Ramos (cell line): ENCODE results near the gene NELFB.

Source experiments
- in situ Hi-C: fragments of 300-500 bp; cut with MboI; formaldehyde crosslinking; loops from one replicate; pipeline ENCODE4 v1.14.3; 2022; ENCODE audit warnings: low sequenced_read_pairs; ENCODE audit not compliant: unreplicated experiment

NELFB gene

DNA sequence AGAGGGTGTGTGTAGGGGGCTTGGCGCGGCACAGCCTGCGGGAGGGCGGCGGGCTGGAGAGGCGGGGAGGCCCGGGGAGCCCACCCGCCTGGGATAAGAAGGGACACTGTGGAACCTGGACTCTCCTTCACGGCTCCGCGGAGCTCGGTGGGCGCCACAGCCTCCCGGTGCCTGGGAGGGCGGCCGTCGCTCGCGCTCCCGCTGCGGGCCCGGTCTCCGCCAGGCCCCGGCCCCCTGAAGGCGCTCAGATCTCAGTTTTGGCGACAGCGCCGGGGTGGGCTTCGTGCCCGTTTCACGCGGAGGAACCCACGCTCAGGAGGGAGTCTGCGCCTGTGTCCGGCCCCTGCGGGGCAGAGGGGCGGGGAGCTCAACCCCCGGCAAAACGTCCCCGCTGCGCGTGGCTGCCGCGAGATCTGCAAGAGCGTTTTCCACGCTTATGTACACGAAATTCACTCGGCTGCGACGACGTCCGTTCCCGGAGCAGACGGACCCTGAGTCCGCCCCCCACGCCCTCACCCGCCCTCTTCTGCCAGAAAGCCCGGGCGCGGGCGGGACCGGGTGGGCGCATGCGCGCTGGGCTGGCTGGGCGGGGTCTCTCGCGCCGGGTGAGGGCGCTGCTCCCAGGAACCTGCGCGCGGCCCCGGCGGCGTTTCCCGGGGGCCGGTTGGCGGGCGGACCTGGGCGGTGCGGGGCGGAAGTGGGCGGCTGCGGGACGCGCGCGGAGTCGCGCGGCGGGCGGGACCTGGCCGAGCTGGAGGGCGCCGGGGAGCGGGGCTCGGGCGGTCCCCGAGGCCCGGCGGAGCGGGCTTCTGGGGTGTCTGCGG lies at the start of gene NELFB:
Gene NELFB, plus strand, starts transcription at position 704 of the 824 bp plus-strand sequence.
- in situ Hi-C loops = no loop called here

DNA sequence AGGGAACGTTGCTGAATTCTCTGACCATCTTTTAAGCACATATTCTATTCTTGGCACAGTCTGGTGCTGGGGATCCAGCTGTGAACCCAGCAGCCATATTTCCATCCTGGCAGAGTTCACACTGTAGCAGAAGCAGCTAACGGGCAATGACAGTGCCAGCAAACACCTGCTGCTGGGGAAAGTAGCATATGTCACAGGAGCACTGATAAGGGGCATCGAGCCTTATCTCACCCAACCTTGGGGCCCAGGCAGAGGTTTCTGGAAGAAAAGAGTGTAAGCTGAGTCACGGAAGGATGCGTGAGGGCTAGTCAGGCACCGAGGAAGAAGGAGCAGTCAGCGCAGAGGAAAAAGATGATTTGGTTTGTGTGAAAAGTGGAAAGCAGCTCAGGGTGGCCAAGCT lies 48.5 kb upstream of the NELFB start:
- in situ Hi-C loops = no loop called here

DNA sequence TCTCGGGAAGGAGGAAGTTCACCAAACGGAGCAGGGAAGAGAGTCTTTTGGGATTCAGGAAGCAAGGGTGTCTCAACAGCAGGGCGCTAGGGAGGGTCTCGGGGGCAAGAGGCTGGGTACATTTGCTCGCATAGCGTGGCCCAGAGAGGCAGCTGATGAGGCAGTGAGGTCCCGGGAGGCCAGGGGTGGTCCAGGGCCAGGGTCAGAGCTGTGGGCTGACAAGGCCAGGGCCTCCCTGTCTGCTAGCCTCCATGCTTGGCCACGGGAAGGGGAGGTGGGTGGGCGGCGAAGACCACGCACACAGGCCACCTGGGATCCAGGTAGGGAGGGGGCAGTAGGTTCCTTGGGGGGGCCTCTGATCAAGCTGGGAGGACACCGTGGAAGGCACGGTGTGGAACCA lies 43.6 kb upstream of the NELFB start:
- in situ Hi-C loops = no loop called here

DNA sequence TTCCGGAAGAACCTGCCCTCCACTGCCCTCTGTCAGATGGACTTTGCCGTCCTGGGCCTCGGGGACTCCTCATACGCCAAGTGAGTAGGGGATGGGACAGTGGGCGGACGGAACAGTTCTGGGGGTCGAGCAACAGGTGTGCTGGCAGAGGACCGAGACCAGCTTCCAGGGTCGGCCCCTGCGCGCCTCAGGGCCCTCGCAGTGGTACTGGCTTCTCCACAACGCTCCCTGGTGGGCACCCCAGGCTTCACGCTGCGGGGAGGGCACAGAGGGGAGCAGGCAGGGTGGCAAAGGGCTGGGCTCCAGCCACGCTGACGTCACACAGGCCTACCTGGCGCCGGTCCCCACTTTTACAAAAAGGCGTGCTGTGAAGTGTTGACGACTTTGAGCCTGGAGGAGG lies 42.6 kb upstream of the NELFB start:
- in situ Hi-C loops = no loop called here

DNA sequence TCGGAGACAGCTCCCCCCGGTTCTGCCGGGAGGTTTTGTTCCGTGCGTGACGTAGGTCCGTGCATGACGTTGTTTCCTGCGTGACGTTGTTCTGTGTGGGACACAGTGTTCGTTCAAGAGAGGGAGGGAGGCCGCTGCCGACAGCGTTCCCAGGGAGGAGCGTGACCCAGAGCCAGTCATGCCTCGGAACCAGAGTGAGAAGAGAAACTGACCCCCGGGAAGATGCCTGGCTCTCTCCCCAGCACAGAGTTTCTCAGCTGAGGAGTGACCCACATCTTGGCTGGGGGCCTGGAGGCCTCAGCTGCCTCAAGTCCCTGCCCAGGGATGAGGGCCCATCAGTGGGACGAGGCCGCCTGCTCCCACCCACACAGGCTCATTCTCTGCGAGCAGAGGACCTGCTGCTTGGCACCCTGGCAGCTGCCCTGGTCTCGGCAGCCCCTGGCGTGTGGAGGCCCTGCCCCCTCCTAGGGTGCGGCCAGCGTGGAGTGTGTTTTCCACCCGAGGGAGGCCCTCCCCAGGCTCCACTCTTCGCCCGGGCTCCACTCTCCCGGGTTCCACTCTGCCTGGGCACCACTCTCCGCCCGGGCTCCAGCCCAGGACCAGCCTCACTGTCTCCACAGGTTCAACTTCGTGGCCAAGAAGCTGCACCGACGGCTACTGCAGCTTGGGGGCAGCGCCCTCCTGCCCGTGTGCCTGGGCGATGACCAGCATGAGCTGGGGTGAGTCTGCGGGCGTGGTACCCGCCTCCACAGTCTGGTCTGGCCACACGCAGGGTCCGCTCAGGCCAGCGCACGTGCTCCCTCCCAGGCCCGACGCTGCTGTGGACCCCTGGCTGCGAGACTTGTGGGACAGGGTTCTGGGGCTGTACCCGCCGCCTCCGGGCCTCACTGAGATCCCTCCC lies 41.7 kb upstream of the NELFB start:
- in situ Hi-C loops = no loop called here

DNA sequence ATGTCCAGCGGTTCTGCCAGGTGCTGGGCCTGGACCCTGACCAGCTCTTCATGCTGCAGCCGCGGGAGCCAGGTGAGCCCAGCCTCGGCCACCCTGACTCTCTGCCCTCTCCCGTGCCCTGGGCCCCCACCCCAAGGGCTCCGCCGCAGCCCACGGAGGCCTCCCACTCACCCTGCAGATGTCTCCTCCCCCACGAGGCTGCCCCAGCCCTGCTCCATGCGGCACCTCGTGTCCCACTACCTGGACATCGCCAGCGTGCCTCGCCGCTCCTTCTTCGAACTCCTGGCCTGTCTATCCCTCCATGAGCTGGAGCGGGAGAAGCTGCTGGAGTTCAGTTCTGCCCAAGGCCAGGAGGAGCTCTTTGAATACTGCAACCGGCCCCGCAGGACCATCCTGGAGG lies 40.5 kb upstream of the NELFB start:
- in situ Hi-C loops = no loop called here

DNA sequence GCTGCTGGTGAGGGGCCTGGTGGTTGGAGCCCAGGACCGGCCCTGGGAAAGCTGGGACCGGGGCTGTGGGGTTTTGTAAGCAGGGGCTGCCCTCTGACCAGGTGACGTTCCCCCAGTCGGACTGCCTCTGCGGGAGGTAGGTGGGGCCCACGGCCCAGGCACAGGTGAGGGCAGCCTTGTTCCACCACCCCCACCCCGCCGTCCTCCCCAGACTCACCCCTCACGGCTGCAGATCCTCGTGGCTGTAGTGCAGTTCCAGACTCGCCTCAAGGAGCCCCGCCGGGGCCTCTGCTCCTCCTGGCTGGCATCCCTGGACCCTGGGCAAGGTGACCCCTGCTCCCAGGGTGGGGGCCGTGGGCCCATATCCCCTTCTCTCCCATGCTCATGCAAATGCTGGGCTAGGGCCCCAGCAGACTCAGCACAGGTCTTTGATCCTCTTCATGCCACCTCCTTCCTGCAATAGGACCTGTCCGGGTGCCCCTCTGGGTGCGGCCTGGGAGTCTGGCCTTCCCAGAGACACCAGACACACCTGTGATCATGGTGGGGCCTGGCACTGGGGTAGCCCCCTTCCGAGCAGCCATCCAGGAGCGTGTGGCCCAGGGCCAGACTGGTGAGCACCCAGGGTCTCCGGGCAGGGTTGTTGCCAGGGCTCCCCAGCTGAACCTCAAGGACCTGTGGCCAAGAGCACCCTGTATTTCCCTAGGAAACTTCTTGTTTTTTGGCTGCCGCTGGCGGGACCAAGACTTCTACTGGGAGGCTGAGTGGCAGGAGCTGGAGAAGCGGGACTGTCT lies 39.7 kb upstream of the NELFB start:
- in situ Hi-C loops = no loop called here

DNA sequence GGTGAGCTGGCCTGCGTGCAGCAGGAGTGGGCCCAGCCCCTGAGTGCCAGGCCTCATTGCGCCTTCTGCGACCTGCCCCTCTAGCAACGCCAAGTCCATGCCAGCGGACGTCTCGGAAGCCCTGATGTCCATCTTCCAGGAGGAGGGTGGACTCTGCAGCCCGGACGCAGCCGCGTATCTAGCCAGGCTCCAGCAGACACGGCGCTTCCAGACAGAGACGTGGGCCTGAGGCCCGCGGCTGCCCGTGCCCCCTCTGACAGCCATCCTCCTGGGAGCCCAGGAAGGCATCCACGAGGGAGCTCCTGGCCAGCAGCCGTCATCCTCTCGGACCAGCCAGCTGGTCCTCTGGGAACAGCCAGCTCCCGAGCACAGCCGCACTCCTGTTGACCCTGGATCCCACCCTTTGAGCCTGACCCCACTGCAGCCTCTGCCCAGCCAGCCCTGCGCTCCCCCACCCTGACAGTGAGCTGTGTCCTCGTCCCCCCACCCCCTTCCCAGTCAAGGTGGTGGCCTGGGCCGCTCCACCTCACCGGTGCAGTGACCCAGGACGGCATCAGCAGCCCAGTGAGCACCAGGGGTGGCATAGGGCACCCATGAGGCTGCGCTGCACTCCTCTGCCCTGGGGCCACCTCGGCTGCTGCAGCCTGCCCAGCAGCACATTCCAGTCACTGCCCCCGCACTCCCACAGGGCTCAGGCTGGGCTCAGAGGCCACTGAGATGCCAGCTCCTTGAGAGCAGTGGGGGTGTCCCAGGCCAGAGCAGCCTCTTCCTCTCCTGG lies 38.8 kb upstream of the NELFB start:
- in situ Hi-C loops = no loop called here

DNA sequence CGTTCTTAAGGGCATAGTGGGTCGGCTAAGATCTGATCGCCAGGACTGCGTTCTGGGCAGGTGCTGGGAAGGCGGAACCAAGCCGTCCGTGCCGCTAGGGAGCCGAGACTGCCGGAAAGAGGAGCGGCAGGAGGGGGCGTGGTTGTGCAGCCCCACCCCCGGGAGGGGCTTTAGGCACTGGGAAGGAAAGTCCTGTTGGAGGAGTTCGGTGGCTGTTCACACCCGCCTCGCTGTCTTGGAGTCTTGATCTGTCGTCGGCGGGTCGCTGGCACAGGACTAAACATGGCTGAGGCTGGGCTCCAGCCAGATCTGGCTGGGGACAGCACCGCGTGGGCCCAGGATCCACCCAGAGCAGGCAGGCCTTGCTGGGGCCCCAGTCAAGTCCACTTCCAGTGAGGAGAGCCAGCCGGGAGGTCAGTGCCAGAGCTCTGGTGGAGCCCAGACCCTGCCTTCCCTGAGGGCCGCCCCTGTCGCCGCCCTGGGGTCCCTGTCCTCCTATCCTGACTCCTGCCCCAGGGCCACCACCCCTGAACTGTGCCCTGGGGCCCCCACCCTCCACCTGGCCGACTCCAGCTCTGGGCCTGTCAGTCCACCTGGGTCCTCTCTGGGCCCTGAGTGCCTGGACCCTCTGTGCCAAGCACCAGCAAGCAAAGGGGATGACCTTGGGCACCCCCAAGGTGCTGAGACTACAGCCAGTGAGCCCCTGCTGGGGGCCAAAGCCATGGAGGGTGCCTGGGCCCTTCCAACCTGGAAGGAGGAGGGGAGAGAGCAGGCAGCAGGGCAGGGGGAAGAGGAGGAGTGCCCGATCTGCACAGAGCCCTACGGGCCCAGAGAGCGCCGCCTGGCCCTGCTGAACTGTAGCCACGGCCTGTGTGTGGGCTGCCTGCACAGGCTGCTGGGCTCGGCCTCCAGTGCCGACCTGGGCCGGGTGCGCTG lies 37.6 kb upstream of the NELFB start:
- in situ Hi-C loops = no loop called here

DNA sequence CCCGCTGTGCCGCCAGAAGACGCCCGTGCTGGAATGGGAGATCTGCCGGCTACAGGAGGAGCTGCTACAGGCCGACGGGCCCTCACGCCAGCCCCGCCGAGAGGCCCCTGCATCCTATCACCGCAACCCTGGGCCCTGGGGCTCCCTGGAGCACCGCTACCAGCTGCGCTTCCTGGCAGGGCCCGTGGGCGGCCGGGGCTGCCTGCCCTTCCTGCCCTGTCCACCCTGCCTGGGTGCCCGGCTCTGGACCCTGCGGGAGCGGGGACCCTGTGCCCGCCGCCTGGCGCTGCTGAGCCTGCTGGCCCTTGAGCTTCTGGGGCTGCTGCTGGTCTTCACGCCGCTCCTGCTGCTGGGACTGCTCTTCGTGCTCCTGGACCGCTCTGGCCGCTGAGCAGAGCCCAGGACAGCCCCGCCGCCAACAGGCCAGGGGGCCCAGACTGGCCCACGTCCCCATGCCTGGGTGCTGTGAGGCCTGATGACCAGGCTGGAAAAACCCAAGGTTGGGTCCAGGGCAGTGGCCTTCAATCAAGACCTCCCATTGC lies 36.8 kb upstream of the NELFB start:
- in situ Hi-C loops = no loop called here

DNA sequence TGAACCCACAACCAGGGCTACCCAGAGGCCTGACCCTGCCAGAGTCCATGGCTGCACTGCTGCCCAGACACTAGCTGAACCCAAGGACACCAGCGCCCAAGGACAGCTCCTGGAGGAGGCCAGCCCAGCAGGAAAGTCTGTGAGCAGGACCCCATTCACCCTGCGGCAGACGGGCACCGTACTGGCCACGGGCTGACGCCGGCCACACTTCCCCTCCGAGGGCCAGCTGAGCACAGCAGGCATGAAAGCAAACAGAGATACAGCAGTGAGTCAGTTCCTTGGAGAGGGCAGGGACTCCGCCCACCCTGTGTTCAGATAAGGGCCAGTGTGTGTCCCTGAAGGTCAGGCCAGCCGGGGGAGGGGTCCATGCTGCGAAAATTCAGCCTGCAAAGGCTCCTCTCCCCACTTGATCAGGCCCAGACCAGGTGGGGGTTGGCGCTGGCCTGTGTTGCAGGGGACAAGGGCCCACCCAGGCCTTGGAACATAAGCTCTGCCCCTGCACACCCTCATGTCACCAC lies 36.3 kb upstream of the NELFB start:
- in situ Hi-C loops = no loop called here

DNA sequence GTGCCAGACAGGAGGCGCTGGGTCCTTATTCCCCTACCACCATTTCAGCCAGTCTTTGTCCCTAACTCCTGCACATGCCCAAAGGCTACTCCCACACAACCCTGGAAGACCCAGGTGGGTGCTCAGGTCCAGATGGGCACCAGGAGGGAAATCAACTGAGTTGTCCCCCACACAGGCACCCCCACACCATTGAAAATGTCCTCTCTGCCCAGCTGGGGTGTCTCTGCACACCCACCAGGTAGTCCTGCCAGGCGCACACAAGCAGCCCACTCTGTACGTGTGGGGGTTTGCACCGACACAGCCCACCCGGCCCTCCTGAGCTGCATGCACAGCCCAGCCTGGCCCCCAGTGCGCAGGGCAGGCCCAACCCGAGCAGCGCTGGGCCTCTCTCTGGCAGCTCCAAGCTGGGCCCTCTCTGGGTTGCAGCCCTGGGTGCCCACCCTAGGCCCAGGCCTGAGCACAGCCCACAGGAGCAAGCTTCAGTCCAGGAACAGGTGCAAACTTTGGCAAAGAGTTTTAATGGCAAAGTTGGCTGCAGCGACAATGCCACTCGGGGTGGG lies 35.3 kb upstream of the NELFB start:
- in situ Hi-C loops = no loop called here

DNA sequence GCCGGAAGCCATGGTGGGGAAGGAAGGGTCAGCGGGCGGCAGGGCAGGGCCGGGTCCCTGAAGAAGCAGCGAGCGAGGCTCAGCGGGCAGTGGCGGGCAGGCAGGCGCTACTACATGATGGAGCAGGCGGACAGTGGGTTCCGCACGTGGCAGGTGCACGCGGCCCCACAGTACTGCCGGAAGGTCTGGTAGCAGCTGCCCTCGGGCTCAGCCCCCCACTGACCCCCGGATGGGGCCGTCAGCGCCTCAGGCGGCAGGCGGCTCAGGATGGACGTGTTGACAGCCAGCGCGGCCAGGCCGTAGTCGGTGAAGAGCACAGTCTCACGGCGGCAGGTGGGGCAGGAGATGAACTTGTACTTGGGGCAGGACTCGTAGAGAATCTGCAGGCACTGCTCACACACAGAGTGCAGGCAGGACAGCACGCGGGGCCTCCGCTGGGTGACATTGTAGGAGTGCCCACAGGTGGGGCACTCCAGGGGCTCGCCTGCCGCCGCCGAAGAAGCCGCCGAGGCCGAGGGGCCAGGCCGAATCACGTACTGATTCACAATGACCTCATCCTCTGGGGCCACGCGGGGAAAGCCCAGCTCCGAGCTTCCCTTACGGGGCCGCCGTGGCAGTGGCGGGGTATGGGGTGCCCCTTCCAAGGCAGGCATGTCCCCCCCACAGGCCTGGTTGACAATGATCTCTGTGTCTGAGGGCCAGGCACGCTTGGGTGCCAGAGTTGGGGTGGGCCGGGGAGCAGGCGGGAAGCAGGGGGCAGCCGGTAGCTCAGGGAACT lies 34.6 kb upstream of the NELFB start:
- in situ Hi-C loops = no loop called here

DNA sequence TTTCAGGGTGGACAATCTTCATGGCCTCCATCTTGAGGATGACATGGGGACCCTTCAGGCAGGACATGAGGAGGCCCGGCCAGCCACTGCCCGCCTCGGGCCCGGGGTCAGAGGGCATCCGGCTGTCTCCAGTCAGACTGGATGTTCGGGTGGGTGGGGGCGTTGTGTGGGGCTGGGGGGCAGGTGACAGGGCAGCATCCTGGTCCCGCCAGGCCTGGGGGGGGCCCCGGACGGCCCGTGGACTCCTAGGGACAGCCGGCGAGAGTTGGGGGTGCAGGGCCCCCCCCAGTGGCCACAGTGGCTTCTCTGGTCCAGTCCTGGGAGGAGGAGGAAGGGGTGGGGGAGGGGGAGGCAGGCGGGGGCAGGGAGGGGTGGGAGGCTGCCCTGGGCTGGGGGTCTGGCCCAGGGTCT lies 34.0 kb upstream of the NELFB start:
- in situ Hi-C loops = no loop called here

DNA sequence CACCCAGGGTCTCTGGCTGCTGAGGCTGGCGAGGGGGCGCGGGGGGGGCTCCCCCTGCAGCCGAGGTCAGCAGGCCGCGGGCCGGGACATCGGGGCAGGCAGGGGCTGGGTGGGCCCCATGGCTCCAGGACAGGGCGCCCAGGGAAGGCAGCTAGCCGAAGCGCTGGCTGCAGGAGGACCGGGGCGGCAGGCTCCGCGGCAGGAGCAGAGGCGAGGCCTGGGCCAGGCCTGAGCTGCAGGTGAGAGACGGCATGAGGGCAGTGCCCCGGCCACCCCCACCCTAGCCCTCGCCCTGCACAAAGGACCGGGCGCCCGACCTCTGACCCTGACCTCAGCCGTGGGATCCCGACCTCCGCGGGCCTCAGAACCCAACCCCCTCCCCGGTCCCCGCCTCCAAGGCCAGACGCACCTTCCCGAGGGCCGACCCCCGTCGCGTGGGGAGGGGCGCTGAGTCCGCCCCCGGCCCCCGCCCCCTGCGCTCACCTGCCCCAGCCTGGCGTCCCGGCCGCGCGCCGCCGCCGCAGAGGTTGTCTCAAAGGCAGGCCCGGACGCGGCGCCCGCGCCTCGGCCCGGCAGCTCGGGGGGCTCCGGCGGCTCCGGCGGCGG lies 33.5 kb upstream of the NELFB start:
- in situ Hi-C loops = no loop called here

DNA sequence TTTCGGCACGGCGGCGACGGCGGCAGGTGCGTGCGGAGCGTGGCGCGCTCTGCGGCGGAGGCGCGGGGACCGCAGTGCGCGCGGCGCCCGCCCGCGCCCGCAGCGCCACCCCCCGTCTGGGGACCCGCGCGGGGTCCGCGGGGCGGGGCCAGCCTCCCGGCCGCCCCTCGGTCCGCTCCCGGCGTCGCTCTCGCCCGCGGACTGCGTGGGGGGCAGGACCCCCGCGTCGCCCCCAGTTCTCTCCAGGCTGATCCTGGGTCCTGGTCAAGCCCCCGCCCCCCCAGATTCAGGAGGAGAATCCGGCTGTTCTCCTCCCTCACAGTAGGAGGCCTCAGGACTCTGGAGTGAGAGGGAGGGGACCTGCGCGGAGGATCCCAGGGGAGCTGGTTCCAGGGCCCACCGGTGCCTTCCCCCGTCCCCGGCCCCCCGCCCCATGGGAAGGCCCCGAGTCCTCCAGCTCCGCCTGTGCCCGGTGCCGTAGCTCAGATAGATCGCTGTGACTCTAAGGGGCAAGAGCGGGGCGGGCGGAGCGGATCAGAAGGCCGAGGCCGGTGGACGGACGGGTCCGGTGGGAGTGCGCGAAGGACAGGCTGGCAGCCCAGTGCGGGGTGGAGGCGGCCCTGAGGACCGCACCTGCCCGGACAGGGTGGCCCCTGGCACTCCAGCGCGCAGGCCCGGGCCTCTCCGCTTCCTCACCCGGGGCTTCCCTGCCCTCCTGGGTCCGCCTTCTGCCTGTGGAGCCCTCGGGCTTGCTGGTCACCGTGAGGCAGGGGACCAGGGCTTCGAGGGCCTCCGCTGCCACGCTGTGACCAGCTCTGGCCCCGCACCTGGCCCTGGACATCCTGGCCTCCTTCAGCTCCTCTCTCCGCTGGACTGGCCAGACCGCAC lies 32.7 kb upstream of the NELFB start, which contains the start of gene RNF208:
Gene RNF208, minus strand, starts transcription at position 51 of the 888 bp plus-strand sequence. CDS start 1,028 bp downstream, outside the sequence.
- in situ Hi-C loops = no loop called here
